ENCODE results near the gene C5orf15.
"Not testable (repeated sequence)": the region's sequence is repeated elsewhere in the genome, so short reads cannot be mapped to it uniquely, and the experiment has no call there.

Gene C5orf15

DNA sequence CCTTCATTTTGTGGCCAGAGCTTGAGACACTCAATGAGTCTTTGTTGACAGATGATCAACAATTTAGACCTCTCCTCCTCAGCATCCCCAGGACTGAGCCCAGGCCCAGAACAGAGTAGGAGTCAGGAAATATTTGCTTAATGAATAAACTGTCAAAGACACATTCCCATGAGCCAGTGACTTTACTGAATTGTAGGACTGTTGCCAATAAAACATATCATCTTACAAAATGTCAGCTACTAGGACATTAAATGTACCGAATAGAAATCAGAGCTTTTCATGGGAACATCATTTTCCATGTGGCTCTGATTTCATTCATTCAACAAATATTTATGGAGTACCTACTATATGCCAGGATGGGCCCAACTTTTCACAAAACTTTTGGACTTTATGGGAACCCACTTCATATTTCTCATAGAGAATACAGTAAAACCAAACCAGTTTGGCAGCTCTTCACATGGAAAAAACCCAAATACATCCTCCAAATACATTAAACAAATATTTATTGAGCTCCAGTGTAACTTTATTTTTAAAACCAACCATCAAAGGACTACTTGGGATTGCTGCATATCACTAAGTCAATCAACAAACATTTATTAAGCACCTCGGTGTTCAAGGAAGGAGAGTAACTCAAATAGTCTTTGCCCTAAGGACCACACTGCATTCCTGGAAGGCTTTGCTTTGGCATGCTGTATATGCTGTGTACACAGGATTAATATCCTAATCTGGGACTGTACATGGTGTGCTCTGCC lies 24.9 kb upstream of the C5orf15 start:
- FAIRE-seq, result no peak

DNA sequence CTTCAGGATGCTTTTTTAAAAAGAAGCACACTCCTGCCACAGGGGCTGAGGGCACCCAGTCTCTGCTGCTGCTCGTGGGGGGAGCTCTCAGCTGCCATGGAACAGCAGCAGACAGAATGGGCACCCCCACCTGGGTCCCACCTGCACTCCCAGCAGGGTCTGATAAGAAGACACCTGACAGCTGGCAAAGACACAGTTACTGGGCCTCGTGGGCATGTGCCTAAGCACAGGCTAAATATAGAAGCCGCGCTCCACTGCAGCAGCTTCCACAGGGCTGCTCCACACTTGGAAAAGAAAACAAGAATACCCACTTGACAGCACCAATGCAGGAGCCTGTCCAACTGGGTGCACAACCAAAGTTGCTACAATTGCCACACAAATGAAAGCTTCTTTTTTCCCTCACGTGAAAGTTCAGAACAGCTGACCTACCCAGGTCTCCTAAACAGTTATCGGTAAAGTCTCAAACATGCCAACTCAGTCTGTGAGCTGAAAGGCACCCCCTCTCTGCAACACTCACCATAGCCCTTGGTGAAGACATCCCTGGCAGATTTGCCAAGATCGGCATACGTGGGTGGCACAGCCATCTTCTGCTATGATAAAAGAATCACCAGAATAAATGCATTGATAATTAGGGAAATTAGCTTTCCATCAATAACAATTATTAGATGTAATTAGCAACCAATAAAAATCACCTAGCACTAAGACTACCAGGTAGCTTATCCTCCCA lies 24.2 kb upstream of the C5orf15 start:
- no peak for FAIRE-seq

DNA sequence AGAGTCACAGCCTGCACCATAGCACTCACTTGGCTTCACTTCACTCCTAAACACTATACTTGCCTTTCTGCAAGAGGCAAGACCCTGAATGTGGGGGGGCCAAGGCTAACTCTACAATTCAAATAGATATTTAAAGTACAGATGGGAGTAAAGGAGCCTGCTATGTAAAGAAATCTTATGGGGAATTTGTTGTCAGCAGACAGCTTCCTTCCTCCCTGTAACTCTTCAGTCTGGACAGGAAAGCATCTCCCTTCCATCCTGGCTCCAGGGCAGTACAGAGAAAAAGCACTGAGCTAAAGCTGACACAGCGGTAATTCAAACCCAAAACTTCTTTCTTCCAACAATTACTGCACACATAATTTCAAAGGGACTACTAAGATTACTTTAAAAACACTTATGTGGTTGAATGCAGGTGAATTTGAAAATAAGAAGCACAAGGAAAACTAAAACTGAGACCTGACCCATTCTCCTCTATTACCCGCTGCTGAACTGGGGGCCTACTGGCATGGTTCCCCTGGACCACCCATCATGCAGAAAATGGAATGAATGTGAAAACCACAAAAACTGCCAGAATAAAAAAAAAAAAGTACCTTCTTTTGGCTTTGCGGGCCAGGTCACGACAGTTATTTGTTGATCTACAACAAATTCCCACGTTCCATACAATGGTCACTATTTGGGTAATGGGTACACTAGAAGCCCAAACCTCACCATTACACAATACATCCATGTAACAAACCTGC lies 22.9 kb upstream of the C5orf15 start:
- FAIRE-seq, result no peak

DNA sequence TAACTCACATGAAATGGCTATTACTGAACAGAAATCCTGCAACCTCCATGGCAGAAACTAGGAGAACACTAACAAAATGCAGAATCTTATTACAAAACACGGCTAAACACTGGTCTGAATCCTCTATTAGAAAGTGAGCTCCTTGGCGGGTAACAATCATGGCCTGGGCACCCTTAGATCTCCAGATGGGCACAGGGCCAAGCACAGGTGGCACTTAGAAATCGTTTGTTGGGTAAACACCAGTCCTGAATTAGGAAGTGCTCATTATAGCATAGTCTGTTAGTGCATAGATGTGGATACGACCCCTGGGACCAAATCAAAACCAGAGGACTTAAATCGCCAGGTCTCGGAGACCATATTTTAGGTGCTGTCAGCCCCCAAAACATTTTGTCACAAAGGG lies 22.0 kb upstream of the C5orf15 start:
- FAIRE-seq, result no peak

DNA sequence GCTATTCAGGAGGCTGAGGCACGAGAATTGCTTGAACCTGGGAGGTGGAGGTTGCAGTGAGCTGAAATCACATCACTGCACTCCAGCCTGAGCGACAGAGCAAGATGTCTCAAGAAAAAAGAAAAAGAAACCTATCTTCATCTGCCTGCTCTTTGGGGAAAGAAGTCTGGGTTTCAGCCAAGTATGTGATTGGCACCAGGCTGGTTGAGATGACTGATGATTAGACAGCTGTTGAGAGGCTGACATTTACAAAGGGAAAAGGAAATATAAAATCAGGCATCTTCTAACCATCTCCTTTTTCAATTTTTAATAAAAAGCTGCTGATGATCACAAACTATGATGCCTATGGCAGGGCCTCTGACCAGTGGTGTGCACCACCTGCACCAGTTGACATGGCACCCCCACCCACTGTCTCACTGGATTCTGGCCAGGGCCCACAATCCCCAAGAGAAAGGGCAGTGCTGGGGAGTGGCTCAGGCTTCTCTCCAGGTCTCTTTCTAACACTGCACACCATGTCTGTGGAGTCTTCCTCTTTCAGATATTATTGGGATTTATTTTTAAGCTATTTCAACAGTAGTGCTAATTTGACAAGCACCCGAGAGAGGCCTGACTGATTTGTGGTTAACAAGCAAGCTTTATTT lies 17.2 kb upstream of the C5orf15 start:
- no peak for FAIRE-seq

DNA sequence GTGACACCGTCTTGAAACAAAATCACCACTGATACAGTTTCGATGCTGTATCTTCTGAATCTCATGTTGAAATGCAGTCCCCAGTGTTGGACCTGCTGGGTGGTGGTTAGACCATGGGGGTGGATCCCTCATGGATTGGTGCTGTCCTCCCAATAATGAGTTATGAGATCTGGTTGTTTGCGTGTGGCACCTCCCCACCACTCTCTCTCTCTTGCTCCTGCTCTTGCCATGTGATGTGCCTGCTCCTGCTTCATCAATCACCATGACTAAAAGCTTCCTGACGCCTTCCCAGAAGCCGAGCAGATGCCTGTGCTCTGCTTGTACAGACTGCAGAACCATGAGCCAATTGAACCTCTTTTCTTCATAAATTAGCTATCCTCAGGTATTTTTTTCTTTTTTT lies 15.2 kb upstream of the C5orf15 start:
- FAIRE-seq, result no peak

DNA sequence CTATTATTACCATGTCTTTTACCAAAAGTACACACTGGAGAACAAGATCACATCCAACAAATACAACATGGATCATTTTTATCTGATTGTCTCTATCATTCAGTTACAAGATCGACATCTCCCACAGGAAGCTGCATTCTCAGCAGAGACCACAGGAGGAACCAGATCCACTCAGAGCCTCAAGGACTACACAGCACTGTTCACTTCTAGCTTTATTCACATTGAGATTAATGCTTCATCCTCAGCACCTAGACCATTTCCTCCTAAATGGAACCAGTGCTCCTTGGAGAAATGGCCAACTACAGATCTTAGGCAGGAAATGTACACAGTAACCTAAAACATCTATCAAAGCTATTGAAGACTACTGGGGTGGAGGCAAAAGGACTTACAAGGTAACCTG lies 13.3 kb upstream of the C5orf15 start:
- FAIRE-seq, result no peak

DNA sequence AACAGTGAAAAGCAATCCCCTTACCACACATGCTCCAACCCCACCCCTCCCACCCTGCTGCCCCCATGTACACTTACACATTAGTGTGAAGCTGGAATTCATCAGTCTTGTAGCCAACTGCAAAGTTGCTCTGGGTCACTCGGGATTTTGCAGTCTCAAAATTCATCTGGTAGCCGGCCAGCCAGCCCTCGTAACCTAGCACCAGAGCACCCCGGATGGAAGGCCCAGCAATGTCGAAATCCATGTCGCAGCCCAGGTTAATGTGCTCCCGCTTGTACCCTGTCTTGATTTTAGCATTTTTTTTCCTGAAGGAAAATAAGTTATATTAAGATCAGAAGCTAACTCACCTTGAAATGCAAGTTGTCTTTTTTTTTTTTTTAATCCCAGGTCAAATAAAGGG lies 12.2 kb upstream of the C5orf15 start:
- no peak for FAIRE-seq

DNA sequence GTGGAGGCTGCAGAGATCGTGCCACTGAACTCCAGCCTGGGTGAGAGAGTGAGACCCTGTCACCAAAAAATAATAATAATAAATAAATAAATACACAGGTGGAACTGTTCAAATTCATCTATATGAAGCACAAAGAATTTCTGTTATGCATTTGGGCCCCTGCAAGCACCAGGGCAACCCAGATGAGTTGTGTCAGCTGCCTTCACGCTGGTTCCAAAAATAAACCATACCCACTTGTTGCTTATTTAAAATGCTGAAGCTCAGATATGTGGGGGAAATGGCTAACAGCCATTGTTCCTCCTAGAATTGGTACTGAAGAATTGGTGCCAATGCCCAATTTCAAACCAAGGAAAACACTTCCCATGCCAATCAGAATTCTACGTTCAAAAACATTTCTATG lies 10.5 kb upstream of the C5orf15 start:
- FAIRE-seq, result no peak

DNA sequence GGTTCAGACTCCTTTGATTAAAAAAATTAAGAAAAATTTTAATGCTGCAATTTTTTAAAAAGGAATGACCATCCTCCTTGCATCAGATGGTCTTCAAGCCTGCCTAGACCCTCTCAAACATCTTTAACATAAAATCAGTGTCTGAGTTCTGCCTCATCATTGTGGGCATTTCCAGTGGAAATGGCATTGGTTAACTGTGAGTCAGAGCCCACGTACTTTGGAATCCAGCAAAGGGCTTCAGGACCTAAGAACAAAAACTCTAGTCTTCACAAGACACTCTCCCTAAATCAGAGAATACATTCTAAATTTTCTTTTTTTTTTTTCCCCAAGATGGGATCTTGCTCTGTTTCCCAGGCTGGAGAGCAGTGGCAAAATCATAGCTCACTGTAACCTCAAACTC lies 9.4 kb upstream of the C5orf15 start:
- no peak for FAIRE-seq

DNA sequence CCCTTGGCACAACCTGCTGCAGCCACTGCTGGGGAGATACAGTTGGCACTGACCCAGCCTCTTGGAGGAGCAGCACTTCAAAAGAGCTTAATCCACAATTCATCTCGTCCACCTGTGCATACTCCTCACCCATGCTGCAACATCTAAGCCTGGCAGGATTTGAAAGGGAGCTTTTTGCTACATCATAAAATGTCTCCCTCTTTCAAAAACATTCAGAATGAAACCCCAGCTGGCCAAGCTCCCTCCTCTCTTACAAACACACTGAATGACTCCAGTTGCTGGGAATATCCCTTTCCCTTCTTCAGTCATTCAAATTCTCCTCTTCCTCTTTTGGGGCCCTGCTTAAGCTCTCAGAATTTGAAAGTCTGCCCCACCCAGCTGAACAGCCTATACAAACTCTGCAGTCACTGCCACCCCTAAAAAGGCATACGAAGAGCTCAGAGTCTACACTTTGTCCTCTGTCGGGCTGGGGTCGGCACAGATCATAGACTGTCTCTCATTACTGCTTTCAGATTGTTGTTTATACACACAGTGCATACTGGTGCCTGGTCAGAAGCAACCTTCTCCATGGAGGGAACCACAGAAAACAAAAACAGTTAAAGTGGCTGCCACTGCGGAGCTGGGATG lies 8.8 kb upstream of the C5orf15 start:
- no peak for FAIRE-seq

DNA sequence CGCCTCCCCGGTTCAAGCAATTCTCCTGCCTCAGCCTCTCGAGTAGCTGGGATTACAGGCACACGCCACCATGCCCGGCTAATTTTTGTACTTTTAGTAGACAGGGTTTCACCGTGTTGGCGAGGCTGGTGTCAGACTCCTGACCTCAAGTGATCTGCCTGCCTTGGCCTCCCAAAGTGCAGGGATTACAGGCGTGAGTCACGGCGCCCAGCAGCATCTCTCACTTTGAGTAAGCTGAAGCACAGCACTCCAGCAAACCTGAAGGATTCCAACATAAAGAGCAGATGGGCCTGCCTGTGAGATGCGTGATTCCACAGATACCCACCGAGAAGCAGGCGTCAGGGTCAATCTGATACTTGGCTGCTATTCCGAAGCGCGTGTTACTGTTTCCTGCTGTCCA lies 7.1 kb upstream of the C5orf15 start:
- FAIRE-seq, result not testable (repeated sequence)

DNA sequence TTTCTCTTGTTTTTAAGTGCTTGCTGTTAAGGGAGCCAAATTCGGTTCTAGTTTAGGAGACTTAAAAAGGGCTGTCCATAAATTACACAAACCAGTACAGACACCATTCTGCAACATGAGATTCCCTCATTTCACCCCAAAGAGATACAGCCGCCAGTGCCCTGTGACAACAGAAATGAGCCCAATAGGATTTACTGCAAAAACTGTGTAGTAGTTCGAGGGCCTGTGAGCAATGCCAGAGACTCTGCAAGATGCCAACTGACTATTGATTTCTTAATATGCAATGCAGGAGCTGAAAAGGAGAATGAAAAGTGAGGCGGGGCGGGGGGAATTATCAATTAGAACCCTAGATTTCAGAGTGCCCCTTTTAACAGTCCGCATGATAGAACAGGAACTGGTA lies 5.7 kb upstream of the C5orf15 start:
- no peak for FAIRE-seq

DNA sequence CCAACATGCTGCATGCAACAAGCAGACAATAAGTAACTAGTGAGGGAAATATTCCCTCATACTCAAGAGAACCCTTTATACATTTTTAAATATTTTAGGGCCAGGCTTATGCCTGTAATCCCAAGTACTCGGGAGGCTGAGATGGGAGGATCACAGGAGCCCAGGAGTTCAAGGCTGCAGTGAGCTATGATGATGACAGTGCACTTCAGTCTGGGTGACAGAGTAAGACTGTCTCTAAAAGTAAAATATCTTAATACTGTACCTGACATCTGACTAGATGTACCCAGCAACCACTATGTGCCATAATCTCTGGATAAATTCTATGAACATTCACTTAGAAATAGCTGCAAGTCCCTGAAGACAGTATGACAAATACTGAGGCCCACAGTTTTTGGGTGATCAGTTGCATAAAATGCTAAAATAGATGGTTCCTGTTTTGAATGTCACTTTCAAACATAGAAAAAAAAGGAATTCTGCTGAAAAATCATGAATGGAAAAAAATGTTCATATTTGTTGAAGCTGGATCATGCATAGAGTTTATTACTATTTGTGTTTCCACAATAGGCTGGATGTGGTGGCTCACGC lies 2.0 kb upstream of the C5orf15 start:
- no peak for FAIRE-seq

DNA sequence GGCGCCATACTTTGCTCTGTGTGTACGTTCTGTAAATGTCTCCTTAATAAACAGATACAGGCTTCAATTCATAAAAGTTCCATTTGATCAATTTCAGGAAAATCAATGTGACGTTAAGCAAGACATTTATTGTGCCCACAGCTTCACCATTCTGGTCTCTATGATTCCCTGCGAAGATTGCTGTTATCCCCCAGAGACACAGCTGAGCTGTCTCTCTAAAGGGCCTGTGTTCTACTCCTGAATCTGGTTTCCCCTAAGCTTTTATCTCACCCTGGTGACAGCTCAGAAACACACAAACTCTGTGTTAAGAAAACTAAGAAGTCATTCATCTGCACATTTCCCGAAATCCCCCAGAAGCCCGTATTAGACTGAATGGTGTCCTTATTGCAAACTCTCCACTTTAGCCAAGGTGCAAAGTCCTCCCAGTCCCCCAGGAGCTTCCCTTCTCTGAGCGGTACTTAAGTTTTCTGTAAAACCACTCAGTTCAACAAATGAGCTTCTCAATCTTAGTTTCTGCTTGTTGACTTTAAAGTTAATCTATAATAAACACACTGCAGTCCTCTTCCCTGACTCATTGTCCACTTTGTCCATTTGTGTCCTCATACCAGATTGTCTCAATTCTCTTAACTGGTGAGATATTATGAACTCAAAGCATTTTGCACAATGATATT lies 1.4 kb upstream of the C5orf15 start:
- FAIRE-seq, result no peak

DNA sequence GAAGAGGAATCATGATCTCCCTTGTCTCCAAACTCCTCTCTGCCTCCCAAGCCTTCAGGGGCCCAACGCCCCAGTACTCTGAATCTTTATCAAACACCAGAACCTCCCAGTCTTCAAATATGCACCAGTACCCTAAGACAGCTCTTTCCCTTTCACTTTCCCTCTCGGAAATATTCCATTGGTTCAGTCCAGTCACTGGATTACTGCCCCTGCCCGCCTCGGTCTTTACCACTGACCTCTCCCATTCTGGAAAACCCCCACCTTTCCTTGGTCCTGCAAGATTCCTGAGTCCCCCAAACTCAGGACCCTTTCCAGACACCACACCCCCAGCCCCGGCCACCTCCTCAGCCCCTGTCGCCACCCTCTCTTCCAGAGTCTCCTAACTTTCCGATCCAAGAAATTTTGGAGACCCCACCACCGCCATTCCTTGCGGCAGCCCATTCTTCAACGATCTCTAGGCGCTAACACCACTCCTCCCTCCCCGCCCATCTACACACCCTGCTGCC lies 674 bp downstream of the C5orf15 start:
- FAIRE-seq, result no peak

DNA sequence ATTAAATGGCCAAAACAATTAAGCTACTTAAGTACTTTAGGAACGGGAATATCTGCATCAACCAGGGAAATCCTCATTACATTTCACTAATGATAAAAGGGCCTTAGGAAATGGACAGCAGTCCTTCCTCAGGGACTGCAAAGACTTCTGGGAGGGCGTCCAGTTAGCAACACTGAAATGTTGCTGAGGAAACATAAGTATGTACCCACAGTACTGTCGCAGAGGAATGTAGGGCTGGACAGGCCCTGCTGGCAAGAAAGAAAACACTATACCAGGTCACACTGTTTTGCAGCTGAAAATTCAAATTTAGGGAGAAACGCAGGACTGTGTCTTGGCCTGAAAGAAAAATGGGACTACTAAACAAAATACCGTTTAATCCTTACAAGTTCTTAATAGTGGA lies 1.3 kb downstream of the C5orf15 start:
- FAIRE-seq, result no peak

DNA sequence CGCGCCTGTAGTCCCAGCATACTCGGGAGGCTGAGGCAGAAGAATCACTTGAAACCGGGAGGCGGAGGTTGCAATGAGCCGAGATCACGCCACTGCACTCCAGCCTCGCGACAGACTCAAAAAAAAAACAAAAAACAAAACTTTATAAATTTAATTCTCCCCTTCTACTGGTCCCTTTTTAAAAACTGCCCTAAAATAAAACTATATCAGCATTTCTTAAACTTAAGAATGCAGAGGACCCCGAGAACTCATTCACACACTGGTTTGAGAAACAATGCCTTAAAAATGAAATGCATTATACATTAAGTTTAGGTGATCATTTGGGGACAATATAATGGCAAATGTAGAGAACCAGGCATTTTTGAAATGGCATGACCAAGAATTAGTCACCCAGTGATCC lies 2.3 kb downstream of the C5orf15 start:
- no peak for FAIRE-seq

DNA sequence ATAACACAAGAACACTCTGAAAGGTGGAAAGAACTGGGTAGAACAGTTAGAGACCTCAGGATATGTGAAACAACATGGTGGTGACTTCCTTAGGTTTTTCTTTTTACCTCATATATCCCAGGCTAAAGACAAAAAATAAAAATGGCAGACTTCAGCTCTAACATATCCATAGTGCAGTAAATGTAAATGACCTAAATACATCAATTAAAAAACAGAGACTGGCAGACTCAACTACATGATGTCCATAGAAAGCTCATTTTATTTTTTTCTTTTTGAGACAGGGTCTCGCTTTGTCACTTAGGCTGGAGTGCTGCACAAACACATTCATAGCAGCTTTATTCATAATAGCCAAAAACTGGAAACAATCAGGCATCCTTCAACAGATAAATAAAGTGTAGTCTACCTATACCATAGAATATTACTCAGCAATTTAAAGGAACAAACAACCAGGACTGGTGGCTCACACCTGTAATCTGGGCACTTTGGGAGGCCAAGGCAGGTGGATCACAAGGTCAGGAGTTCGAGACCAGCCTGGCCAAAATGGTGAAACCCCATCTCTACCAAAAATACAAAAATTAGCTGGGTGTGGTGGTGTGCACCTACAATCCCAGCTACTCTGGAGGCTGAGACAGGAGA lies 4.8 kb downstream of the C5orf15 start:
- no peak for FAIRE-seq

DNA sequence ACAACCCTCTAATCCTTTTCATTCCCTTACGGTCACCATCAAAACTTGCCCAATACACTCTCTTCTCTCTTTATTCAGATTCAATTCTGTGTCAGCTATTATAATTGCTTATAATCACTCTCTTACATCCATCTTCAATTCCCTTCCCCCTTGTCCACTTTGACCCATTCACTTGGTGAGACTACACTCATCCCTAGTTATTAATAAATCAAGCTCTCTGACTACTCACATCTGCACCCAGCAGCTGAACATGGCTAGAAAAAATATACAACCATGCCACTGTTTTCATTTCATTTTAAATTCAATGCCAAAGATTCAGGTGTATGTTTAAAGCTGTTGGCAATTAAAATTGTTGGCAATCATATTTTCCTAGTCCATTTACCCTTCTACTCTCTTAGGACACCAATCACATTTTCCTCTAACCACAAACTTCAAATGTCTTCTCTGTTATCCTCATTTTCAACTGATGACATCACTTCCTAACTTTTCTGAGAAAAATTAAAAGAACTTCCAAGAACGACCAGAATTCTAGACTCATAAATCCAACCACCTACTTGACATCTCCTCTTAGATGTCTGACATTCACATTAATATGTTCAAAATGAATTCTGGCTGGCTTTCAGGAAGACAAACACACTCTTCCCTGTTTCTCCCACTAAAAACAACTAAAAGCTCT lies 5.5 kb downstream of the C5orf15 start:
- FAIRE-seq, result no peak

DNA sequence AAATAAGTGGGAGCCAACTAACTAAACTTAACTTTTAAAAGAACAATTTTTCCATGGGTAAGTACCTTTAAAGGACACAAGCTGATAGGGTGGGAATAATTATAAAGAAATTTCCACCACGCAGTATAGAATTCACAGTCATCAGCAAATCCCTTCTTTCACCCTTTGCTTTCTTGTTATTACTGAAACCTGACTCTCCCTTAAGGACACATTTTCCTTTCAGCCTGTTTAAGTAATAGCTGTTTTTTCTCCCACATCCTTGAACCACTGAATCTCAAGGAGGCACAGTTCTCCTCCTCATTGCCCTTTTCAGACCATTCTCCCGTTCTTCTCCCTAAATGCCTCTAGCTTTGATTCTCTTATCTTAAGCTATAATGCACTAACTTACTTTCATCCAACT lies 6.3 kb downstream of the C5orf15 start:
- FAIRE-seq, result no peak
